Common myeloid progenitor, CD34-positive (primary cell): ENCODE data around the gene SERGEF.
A peak's percentile ranks its signal among the peaks of the same experiment; 100 is the strongest.

ENCODE experiments used
- CTCF ChIA-PET: fragments of 350-600 bp; sonication (Branson Sonifier 250); formaldehyde crosslinking; loops from one replicate; lab custom pipeline; 2021; ENCODE audit warnings: antibody characterized with exemption; lab: Charles Lee
- POLR2A ChIA-PET: fragments of 350-600 bp; sonication (Branson Sonifier 250); formaldehyde crosslinking; loops from one replicate; lab custom pipeline; 2021; ENCODE audit warnings: antibody characterized with exemption; lab: Charles Lee
- DNase-seq, 3 donors: peaks; one replicate each; pipeline versions ENCODE4 v3.0.0 to v3.0.0-alpha.2; 2013
- H3K27ac ChIP-seq, 2 experiments: 1 replicate in 1 of 2; 2 replicates in 1 of 2; pipeline ENCODE4 v1.7.0; 2013; ENCODE audit warnings: inconsistent platforms in 2 of 2, low read length in 2 of 2, mild to moderate bottlenecking in 2 of 2, low read depth in 1 of 2, moderate library complexity in 1 of 2; ENCODE audit not compliant: severe bottlenecking in 2 of 2, insufficient read depth in 1 of 2, poor library complexity in 1 of 2
- H3K27me3 ChIP-seq, 5 experiments: replicated peaks in 2 of 5; 1 replicate in 3 of 5; 2 replicates in 2 of 5; pipeline versions ENCODE4 v1.6.1 to v1.7.0; 2013; ENCODE audit warnings: low read length in 4 of 5, mild to moderate bottlenecking in 2 of 5, moderate library complexity in 2 of 5, inconsistent platforms in 1 of 5; ENCODE audit not compliant: insufficient read depth in 5 of 5, control insufficient read depth in 4 of 5
- H3K36me3 ChIP-seq, 4 experiments: 1 replicate in 2 of 4; 2 replicates in 2 of 4; pipeline versions ENCODE4 v1.6.1 to v1.7.0; 2013; ENCODE audit warnings: low read length in 3 of 4, control low read depth in 1 of 4, mild to moderate bottlenecking in 1 of 4; ENCODE audit not compliant: control insufficient read depth in 4 of 4, insufficient read depth in 4 of 4
- H3K4me1 ChIP-seq, 4 experiments: 1 replicate in 3 of 4; 2 replicates in 1 of 4; pipeline versions ENCODE4 v1.6.1 to v1.7.1; 2013; ENCODE audit warnings: low read length in 3 of 4, mild to moderate bottlenecking in 3 of 4, control low read depth in 1 of 4, inconsistent platforms in 1 of 4, moderate library complexity in 1 of 4; ENCODE audit not compliant: control insufficient read depth in 4 of 4, insufficient read depth in 4 of 4; ENCODE audit errors: control extremely low read depth in 1 of 4
- H3K4me3 ChIP-seq, 7 experiments: 1 replicate in 4 of 7; 2 replicates in 3 of 7; pipeline versions ENCODE4 v1.5.1 to v1.7.0; 2013; ENCODE audit warnings: mild to moderate bottlenecking in 7 of 7, low read length in 6 of 7, moderate library complexity in 6 of 7, inconsistent platforms in 2 of 7, low read depth in 2 of 7, control low read depth in 1 of 7; ENCODE audit not compliant: insufficient read depth in 4 of 7, control insufficient read depth in 1 of 7; ENCODE audit errors: extremely low read depth in 1 of 7
- H3K9me3 ChIP-seq, 5 experiments: 1 replicate in 4 of 5; 2 replicates in 1 of 5; pipeline versions ENCODE4 v1.6.1 to v1.7.1; 2013; ENCODE audit warnings: low read length in 4 of 5, mild to moderate bottlenecking in 2 of 5, inconsistent platforms in 1 of 5, low read depth in 1 of 5, moderate library complexity in 1 of 5; ENCODE audit not compliant: control insufficient read depth in 4 of 5, insufficient read depth in 2 of 5; ENCODE audit errors: control extremely low read depth in 1 of 5
- WGBS: methylation state at CpG from one replicate; pipeline ENCODE4 v1.1.5; 2013; ENCODE audit not compliant: insufficient coverage; 5-methylcytosine and 5-hydroxymethylcytosine counted together

Gene SERGEF

DNA sequence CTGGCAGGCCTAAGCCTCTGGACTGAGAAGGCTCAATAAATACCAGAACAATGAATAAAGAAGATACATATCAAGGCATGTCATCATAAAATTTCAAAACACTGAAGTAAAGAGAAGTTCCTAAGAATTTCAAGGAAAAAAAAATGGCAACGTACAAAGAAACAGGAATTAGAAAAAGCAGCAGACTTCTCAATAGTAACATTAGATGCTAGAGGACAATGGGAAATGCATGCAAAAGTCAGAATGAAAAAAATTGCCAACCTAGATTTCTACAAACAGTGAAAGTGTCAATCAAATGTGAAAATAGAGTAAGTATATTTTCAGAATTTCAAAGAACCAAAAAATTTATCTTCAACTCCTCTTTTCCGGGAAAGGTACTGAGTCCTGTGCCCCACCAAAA, 153.3 kb downstream of the SERGEF start:
- ChIA-PET CTCF (no interaction called here), POLR2A (no interaction called here)
- Histone ChIP-seq H3K27ac (no peak overlapping the region), H3K4me3 (no peak overlapping the region), H3K9me3 (peaks cover 2 to 23% (median 3%) of the 10 kb centered on the region in 5 experiments), H3K27me3 (no peaks in the 10 kb centered on the region), H3K36me3 (peaks cover 0 to 22% (median 2%) of the 10 kb centered on the region in 4 experiments), H3K4me1 (peaks cover 0 to 11% (median 7%) of the 10 kb centered on the region in 4 experiments)
- WGBS: 100% methylated on average over 1 of the region's 2 CpGs
- DNase-seq: no peak

DNA sequence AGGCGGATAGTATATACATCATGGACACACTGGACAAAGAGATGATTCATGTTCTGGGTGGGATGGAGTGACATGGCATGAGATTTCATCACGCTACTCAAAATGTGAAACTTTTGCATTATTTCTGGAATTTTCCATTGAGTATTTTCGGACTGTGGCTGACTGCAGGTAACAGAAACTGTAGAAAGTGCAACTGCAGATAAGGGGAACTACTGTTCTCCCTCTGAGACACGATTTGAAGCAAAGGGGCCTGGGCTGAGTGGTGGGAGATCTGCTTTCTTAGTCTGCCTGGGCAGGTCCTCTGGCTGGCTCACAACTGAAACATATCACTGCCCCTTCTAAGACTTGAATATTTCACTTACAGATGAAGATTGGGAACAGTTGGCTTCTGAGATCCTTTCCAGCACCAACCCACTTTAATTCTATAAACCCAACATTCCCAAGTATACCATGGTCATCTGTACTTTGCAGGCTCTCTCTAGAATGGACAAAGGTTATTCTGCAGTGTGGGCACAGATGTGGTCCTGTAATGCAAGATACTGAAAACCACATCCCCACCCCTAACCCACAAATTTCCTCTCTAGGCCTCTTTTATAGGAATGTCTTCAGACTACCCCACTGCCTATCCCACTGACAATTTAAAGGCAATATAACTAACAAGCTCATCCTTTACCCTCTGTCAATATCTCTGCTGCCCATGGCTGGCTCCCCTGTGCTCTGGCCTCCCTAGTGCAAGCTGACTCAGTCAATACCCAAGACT, 157.1 kb downstream of the SERGEF start:
- ChIA-PET POLR2A (no interaction called here), CTCF (interaction anchor here (1.3 kb wide), 1 partner anchor 36 kb away, joined by 3 read pairs; no protein-coding TSS in a partner anchor)
- Histone ChIP-seq H3K27me3 (peaks cover 0 to 2% (median 0%) of the 10 kb centered on the region in 5 experiments), H3K4me1 (peaks cover 0 to 11% (median 7%) of the 10 kb centered on the region in 4 experiments), H3K36me3 (peaks cover 0 to 10% (median 2%) of the 10 kb centered on the region in 4 experiments), H3K9me3 (peaks cover 2 to 19% (median 3%) of the 10 kb centered on the region in 5 experiments), H3K4me3 (no peak overlapping the region), H3K27ac (no peak overlapping the region)
- DNase-seq: peak in 1 of 3 donors; percentile 8
- 59% methylated on average over 3 of the region's 4 CpGs for WGBS

DNA sequence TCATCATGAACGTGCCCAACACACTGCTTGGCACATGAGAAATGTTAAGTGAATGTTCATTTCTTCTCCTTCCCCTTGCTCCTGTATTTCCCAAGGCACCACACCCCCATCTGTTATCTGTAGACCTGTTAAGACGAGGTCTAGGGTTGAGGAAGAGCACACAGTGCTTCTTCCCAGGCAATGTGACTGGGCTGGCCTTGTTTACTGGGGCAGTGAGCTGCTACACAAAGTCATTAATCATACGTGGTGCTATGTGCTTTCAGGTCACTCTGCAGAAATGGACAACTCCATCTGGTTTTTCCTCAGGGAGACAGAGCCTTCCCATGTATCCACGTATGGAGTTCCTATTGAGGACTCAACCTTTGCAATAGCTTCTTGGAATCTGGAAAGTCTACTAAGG, 159.6 kb downstream of the SERGEF start:
- CTCF ChIA-PET: interaction anchor here (0.7 to 0.8 kb wide), 2 partner anchors 28 to 44 kb away, joined by 3 to 5 read pairs; no protein-coding TSS in a partner anchor

DNA sequence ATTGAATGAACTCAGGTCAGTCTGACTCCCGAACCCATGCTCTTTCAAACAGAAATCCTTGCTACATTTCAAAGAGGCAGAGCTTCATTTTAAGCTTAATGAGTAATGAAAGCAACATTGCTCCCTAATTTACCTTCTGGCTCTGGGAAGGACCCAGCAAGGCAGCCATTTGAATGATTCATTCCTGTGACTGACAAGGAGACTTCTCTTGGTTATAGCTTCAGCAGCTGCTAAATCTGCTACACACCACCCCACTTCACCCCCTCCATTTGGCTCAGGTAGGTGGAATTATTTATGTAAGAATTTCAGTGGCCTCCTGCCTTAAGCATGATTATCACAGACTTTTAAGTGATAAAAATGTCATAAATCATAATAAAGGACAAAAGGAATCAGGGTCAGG, 160.6 kb downstream of the SERGEF start:
- DNase-seq: no peak
- Histone ChIP-seq H3K4me3 (no peak overlapping the region), H3K27ac (no peak overlapping the region), H3K36me3 (peaks cover 0 to 1% (median 0%) of the 10 kb centered on the region in 4 experiments), H3K4me1 (peaks cover 0 to 11% (median 7%) of the 10 kb centered on the region in 4 experiments), H3K9me3 (no peaks in the 10 kb centered on the region), H3K27me3 (peaks cover 0 to 2% (median 0%) of the 10 kb centered on the region in 5 experiments)
- WGBS: 100% methylated on average over 1 of the region's 1 CpG
- POLR2A ChIA-PET: no interaction called here
- CTCF ChIA-PET: no interaction called here

More for the DNA sequence above, 159.6 kb downstream of the SERGEF start:
- H3K36me3 ChIP-seq: peaks cover 0 to 2% (median under 1%) of the 10 kb centered on the region in 4 experiments
- no peak overlapping the region for H3K27ac ChIP-seq
- no peaks in the 10 kb centered on the region for H3K9me3 ChIP-seq
- no peak for DNase-seq
- WGBS: 100% methylated on average over 3 of the region's 4 CpGs
- H3K4me1 ChIP-seq: peaks cover 0 to 11% (median 7%) of the 10 kb centered on the region in 4 experiments
- peaks cover 0 to 2% (median 0%) of the 10 kb centered on the region in 5 experiments for H3K27me3 ChIP-seq
- no peak overlapping the region for H3K4me3 ChIP-seq
- POLR2A ChIA-PET: no interaction called here

DNA sequence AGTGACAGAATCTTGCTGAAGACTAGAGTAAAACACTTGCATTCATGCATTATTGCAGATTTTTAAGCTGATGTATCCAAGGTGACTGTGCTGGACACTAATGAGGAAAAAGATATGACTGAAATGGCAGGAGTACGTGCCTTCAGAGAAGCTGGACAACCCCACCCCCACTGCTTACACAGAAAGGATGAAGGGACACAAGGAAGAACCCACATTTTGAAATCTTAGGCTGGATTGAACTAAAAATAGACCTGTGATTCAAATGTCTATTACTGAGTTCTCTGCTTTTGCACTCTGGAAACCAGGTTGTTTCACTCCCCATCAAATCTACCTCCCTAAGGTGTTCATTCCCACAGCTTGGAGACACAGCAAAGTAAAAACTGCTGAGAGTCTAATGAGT, 161.2 kb downstream of the SERGEF start:
- Histone ChIP-seq H3K27ac (no peak overlapping the region), H3K4me3 (no peak overlapping the region), H3K4me1 (peaks cover 0 to 11% (median 7%) of the 10 kb centered on the region in 4 experiments), H3K27me3 (peaks cover 0 to 2% (median 0%) of the 10 kb centered on the region in 5 experiments), H3K9me3 (no peaks in the 10 kb centered on the region), H3K36me3 (peaks cover 0 to 4% (median under 1%) of the 10 kb centered on the region in 4 experiments)
- CTCF ChIA-PET: no interaction called here
- POLR2A ChIA-PET: no interaction called here
- no peak for DNase-seq
- WGBS: no CpG with 5 or more reads among the region's 1 CpG

DNA sequence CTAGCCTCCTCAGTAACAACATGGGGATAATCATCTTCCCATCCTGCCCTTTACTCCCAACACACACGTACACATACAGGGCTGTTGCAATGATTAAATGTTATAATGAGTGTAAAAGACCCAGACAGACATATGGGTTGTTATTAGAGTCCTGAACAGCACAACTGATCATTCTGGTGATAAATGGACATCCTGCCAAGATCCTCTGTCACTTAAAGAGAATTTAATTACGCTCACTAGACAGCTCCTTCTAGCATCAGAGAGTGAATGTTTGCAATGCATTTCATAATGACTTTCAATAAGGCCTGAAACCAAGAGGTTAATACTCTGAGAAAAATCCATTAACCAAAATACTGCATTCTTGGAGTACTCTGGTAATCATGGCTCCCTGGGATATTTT, 162.5 kb downstream of the SERGEF start:
- Histone ChIP-seq H3K9me3 (no peaks in the 10 kb centered on the region), H3K36me3 (peaks cover 0 to 6% (median 1%) of the 10 kb centered on the region in 4 experiments), H3K27ac (no peak overlapping the region), H3K27me3 (peaks cover 0 to 2% (median 0%) of the 10 kb centered on the region in 5 experiments), H3K4me1 (no peaks in the 10 kb centered on the region), H3K4me3 (no peak overlapping the region)
- ChIA-PET POLR2A (no interaction called here), CTCF (interaction anchor here (1.3 kb wide), 1 partner anchor 9 kb away, joined by 5 read pairs; no protein-coding TSS in a partner anchor)
- no peak for DNase-seq
- WGBS: 83% methylated on average over 1 of the region's 2 CpGs

DNA sequence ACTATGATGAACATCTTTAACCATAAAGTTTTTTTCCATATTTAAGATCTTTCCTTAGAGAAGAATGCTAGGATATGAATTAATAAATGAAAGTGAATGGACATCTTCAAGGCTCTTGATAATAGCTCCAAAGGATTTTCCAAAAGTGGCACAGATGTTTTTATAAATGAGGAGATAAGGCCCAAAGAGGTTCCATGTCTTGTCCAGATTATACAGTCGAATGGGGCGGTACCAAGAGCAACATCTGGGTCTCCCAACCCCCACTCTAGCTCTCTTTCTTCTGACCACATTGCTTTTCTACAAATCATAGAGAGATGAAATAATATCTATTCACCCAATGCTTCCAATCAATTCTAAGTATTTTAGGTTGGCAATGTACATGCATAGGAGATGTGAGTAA, 164.1 kb downstream of the SERGEF start:
- no peaks in the 10 kb centered on the region for H3K9me3 ChIP-seq
- POLR2A ChIA-PET: no interaction called here
- no peak overlapping the region for H3K27ac ChIP-seq
- CTCF ChIA-PET: no interaction called here
- H3K27me3 ChIP-seq: peaks cover 0 to 2% (median 0%) of the 10 kb centered on the region in 5 experiments
- no peak for DNase-seq
- H3K4me1 ChIP-seq: no peaks in the 10 kb centered on the region
- no CpG with 5 or more reads among the region's 2 CpGs for WGBS
- no peak overlapping the region for H3K4me3 ChIP-seq
- H3K36me3 ChIP-seq: peaks cover 0 to 8% (median 1%) of the 10 kb centered on the region in 4 experiments
